GM18508 (cell line): ENCODE measurements around the gene ATG7.
"Not testable (repeated sequence)": the region's sequence is repeated elsewhere in the genome, so short reads cannot be mapped to it uniquely, and the experiment has no call there.

Experiments used
- ATAC-seq: cut with Tn5 transposase; IDR thresholded peaks from one replicate; pipeline ENCODE4 v1.9.1; 2021; ENCODE audit warnings: moderate number of reproducible peaks; ENCODE audit not compliant: insufficient read depth, unreplicated experiment

ATG7 gene

DNA sequence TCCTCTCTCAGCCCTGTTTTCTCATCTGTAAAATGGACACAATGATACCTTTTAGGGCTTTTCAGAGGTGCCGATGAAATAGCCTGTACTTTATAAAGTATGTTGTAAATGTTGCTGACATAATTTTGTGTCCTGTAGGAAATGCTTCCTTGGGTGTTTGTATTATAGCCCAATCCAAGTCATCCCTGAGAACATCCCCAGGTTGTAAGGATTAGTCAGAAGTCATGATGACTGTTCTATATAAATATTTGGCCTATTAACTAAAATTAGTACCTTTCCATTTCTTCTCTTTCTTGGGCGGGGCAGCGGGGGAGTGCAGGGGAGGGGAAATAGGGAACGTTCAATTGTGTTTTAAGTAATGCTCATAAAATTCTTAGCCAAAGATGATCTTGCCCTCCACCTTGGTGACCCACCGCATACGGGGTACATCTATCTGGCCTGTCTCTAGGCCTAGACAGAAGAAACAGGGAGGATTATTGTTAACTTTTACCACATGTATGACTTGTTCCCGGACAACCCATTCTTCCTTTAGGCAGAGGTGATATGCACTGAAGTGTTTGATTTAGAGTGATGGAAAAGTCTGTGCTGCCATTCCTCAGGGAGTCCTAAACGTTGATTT, 250.9 kb downstream of the ATG7 start:
- ATAC-seq: no peak

DNA sequence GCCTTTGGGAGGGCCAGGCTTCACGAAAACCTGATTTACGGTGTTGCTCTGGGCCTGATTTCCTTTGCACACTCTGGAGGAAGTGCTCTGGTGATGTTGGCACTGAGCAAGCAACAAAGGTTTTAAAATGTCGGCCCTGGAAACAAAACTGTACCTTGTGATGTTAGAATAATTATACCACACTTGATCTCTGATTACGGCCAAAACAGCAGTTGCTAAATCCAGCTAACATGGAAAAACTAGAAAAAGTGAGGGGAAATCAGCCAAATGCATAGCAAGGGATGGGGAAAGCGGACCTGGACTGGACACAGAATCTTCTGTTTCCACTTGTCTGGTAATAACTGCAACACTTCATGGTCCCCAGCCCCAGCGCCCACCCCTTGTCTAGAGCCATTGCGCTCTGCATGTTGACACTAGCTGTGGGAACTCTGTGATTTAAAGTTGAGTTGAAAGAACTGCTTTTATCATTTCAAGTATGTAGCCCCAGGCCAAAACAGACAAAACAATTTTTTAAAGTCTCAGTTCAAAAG, 251.4 kb downstream of the ATG7 start:
- no peak for ATAC-seq

DNA sequence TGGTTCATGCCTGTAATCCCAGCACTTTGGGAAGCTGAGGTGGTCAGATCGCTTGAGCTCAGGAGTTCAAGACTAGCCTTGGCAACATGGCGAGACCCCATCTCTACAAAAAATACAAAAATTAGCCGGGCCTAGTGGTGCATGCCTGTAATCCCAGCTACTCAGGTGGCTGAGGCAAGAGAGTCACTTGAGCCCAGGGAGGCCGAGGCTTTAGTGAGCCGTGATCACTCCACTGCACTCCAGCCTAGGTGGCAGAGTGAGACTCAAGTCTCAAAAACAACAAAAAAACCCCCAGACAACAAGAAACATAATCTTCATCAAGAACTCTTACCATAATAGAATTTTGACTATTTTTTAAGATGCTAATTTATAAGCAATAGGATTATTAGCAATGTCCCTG, 253.9 kb downstream of the ATG7 start:
- ATAC-seq: not testable (repeated sequence)

DNA sequence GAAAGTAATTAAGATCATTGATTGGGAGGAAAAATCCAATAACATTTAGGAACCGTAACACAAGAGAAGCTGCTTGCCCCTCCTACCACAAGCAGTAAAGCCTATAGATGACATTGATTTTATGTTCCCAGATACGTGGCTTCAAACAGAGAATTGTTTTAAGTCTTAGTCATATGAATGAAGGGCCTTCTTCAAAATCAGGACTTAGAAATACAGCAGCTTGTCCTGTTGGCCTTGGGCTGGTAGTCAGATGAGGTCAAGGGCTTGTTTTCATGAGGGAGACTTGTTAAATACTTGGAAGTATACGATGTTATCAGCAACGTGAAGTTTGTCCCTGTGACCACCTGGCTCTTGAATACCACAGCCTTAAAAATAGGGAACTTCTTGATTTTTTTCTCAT, 257.1 kb downstream of the ATG7 start:
- no peak for ATAC-seq

DNA sequence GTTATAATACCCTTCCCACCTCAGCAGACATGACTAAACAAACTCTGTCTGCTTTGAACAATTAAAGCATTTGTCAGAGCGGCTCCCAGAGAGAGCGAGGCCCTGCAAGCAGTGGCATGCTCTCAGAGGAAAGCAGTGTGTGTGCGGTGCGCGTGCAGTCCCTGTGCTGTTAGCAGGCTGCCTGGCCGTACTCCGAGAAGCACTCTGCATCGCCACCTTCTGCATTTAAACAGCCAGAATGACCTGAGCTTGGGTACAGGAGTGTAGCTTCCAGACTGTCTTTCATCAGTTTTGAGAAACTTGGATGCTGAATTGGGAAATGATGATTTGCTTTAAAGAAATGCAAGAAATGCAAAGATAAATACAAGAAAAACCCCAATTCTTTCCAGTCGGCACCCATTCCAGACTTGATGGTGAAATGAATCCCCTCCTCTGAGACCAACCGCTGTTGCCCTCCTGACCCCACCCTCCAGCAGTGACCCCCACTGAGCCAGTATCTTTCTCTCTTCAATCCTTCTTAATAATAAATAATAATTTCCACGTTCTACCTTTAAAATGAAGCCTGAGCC, 258.0 kb downstream of the ATG7 start:
- no peak for ATAC-seq

DNA sequence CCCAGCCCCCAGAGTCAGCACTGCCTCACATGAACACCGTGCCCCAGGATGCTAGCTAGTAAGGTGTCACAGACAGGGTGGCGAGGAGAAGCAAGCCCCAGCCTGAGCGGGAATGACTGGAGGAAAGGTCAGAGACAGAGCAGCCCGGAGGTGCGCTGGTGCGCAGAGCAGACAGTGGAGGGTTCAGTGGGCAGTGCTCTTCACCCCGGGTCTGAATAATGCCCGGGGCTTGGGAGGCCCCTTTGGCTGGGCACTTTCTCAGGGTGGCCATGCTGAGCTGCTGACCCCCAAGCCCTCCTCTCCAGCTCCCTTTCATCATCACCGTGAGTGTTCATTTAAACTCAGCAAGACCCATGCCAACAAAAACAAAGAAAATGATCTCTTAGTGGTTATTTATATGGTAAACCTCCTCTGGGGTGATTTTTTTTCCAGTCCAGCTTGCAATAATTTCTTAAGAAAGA, 260.8 kb downstream of the ATG7 start:
- ATAC-seq: no peak

DNA sequence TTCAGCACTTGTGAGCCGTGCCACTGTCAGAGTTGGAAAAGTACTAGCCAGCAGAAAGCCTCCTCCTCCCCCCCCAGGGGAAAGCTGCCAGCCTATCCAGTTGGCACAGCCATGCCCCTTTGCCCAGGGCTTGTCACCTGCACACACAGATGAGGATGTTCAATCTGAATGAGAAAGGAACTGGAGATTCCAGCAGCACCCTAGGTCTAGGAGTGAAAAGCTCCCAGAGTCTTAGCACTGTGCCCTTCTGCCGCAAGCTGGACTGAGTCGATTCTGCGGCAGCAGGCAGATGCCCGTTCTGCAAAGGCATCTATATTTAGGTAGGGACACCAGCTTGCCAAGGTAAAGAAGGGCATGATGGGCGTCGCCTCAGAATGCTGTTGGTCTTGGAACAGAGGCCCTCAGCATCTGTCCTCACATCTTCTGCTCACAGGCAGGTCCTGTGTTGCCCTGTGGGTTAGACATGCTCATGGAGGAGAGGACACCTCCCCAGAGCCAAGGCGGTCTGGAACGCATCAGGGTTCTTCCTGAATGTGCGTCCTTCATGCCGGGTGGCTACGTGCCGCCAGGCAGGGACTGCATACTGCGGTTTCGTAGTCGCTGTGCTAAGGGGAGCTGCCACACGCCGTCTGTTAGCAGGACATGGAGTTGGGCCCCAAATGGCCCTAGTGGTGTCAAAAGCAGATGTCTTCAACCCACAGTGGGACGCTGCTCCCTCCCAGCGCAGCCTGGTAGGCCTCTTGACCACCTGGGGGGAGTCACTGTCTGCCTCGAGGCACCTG, 262.0 kb downstream of the ATG7 start:
- no peak for ATAC-seq

DNA sequence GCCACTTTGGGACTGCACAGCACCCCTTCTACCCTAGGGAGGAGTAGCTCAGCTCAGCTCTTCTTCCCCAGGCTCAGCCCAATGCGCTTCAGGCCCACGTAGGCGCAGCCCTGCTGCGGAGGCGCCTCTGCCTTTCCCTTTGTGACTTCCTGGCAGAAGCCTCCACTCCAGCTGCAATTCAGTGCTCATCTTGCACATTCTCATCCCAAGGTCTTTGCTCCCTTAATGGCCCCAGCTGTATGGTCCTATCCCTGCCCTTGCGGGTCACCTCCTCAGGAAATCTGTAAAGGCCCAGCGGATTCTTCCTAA, 262.6 kb downstream of the ATG7 start:
- ATAC-seq: no peak

DNA sequence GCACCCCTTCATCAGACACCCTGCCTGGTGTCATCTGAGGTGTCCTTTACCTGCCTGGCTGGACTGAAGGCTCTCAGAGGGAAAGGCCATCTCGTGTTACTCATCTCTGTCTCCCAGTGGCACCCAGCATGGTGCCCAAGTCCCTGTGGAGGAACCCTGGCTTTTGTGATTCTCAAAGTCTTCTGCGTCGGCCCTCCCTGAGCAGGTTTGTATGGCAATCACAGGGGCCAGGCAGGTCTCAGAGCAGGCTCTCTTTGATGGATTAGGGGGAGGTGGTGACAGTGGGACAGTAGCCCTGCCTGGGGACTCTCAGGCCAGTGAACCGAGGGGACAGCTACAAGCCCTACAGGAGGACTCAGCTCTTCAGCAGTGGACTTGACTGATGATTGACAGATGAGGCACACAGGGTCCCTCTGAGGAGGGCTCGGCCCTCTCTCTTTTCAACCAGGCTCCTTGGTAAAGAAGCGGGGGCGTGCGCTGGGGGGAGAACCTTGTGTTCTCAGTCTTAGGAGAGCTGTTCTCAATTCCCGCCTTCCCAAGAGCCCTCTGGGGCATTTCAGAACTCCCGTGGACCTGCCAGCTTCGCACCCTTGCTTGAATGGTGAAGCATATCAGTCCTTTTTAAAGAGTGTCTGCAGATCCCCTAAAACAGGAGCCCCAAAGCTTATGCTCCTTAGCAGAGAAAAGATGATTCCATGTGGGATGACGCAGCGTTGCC, 263.2 kb downstream of the ATG7 start:
- ATAC-seq: no peak

DNA sequence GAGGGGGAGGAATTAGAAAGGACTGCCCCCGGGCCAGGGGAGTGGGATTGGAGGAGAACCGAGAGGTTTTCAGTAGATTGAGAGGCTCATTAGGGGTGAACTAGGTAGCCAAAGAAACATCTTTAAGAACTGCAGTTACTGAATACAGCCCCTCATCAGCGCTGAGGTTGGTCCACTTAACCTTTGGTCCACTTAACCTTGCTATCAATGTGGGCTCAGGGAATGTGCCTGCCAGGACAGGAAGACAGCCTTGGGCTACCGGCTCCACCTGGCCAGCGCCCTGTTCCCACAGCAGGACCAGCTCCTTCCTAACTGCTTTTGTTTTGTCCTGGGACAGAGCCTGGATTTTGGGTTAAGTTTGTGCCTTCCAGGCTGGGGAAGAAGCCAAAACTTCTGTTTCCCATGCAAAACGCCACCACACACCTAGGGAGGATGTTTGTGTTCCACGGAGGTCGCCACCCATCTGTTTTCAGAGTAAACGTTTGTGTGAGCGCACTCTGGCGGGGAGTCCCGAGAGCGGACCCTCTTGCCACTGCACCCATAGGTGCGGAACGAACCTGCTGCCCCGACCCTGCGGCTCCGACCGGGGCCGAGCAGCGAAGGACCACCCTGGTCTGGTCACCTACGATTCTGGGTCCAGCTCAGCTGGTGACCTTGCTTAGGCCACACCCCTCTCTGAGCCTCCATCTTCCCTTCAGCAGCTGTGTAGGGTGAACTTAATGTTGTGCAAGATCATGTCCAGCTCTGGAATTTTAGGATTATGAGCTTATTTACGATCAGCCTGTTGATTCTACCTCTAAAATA, 264.1 kb downstream of the ATG7 start:
- no peak for ATAC-seq

DNA sequence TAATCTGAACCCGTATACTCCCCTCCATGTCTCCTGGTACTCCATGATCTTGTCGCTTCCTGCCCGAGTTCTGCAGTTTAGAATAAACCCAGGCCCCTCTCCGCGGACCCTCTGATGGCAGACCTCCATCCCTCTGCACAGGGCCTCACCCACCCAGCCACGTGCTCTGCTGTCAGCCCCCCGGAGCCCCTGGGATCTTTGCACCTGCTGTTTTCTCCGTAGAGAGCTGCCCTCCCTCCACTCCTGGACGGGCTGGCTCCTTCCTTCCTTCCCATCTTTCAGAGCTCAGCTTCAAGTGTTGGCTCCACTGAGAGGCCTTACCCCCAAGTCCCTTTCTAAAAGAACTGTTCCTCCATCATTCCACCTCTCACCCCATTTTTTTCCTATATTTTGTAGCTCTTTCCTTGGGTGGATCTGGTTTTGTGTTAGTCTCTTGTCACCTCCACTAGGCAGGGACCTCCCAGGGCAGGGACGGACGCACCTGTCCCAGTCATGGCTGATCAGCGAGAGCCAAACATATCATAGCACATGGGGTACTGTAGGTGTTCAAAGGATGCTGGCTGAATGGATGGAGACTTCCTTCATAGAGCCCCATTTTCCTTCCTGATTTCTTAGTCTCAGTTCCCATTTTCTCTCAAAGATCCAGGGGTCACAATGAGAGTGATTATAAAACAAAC, 264.9 kb downstream of the ATG7 start:
- no peak for ATAC-seq

DNA sequence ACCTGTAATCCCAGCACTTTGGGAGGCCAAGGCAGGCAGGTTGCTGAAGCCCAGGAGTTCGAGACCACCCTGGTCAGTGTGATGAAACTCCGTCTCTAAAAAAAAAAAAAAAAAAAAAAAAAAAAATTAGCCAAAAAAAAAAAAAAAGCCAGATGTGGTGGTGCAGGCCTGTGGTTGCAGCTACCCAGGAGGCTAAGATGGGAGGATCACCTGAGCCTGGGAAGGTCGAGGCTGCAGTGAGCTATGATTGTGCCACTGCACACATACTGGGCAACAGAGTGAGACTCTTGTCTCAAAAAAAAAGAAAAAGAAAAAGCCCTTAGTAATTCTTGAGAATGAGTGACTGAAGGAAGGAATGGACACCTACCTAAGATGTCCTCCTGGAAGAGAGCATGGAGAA, 266.4 kb downstream of the ATG7 start:
- ATAC-seq: no peak

DNA sequence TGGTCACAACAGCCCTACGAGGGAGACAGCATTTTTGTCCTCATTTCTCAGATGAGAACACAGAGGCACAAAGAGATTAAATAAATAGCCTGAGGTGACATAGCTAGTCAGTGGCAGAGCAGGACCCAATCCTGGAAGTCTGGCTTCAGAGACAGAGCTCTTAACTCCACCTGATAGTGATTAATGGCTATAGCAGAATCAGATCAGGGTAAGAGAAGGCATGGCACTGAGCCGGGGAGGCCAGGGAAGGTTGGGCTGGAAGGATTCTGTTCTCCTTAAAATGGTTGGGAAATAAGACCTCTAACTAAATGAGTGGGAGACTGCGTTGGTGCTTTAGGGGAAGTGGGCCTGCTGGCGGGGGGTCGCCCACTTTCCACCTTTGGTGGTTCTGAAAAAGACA, 267.0 kb downstream of the ATG7 start:
- ATAC-seq: no peak

DNA sequence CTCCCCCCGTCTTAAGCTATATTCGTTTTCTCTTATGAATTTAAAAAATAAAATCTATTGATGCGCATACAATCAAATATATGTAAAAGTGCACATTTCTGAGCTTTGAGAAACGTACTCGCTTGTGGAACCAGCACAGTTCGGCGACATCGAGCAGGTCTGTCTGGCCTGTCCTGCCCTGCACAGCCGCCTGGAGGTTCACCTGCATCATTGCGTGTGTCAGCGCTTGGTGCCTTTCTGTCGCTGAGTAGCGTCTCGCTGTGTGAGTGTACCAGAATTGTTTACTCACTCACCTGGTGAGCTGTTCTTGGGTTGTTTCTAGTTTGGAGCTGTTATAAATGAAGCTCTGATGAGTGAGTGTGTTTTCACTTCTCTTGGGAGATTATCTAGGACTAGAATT, 267.5 kb downstream of the ATG7 start:
- no peak for ATAC-seq

DNA sequence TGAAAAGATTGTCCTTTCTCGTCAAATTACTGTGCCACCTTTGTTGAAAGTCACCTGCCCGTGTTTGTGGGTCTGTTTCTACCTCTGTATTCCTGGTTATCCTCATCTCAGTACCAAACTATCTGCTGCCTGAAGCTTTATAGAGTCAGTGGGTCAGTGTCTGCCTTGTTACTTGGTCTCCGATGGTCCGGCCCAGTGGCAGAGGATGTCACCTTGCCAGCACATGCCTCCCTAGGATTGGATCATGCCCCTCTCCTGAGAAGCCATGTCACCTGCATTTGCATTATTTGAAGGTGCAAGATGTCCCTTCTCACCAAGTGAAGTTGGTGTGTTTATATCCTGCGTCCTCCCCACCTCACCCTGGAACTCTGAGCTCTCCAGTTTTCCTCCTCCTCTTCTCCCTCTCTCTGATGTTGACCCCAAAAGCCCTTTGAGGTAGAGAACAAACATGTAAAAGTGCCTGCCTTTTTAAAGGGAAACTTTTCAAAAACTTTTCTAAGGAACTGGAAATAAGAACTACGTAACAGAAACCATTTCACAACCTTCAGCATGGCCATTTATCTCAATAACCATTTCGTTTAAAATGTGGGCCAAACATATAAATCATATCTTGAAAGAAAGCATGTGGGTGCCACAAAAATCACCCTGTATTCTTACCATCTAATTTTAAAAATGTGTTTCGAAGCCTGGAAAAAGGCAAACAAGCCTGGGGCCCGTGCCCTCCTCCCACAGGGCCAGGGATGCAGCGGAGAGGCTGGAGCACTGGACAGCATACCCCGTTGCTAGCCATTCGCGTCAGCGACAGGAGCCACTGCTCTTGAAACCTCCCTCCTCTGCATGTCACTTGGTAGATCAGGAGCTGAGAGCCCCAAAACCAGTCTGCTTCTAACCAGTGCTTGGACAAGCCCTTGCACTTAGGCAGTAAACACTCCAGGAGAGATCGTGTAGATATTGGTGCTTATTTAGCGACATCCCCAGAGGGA, 269.4 kb downstream of the ATG7 start:
- ATAC-seq: no peak

DNA sequence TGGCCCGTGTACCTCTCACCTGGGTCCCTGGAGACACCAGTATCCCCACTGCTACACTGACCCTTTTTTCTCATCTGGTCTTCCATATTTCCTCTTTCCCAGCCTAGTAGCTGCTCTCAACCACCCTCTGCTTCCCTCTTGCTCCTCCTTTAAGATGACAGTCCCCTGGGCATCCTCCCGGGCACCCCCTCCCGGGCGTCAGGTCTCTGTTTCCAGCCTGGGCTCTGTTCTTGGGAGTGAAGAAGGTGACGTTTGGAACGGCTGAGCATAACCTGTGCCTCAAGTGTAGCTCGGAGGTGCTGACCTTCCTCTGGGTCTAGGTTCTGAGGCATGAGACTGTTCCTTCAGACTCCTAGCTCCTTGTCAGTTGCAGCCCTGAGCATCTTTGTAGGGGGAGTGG, 270.4 kb downstream of the ATG7 start:
- ATAC-seq: no peak

DNA sequence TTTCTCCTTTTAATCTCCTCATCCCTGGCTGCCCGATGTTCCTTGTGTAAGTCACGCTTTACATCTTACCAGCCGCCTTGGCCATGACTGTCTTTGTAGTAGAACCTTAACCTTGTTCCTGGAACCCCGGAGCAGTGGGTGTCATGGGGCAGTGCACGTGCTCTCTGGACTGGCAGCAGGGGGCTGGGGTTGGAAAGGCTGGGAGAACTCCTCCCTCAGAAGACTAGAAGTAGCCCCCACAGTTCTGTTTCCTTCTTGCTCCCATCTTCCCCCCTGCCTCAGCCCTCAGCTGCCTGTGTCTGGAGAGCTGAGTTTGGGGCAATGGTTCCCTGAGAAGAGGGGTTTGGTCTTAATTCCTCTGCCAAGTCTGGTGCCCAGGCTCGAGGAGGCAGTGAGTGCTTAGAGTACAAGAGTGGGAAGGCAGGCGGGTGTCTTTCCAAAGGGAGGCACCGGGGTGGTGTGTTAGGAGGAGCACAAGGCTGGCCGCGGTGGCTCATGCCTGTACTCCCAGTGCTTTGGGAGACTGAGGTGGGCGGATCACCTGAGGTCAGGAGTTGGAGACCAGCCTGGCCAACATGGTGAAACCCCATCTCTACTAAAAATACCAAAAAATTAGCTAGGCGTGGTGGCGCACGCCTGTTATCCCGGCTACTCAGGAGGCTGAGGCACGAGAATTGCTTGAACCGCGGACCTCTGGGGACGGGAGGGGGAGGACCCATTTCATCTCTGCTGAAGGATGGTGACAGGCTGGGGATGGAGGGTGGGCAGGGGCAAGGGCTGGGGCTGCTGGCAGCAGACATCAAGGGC, 271.1 kb downstream of the ATG7 start:
- no peak for ATAC-seq

DNA sequence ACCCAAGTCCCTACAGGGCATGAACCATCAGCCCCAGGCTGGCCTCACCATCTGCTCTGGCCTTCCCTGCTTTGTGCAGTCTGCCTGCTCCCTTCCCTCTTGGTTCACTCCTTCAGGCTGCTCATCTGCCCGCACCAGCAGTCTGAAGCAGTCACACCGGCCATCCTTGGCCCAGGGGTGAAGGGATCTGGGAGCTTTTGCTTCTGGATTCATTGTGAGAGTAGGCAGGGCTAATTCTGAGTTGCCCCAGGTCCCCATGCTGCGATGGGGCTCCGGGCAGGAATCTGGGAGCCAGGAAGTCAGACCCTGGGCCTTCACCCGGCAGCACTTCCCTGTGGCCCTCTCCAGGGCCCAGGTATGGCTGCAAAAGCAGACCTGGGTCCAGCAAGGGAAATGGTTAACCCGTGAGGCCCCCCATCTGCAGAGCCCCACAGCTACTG, 271.8 kb downstream of the ATG7 start:
- ATAC-seq: no peak
